Activated CD8-positive, alpha-beta memory T cell treated with anti-CD3 and anti-CD28 coated beads, Interleukin-2, amount 50 U/mL, for 4 hours (primary cell): Measurements from ENCODE around the gene NHS.

Experiments
- DNase-seq: peaks from one replicate; pipeline ENCODE4 v3.0.0-alpha.2; 2020

NHS gene

GRCh38 chrX:17595456-17596035 is 220.5 kb downstream of the NHS start:
- DNase-seq = no peak

GRCh38 chrX:17596061-17596460 is 221.1 kb downstream of the NHS start:
- no peak for DNase-seq

DNA sequence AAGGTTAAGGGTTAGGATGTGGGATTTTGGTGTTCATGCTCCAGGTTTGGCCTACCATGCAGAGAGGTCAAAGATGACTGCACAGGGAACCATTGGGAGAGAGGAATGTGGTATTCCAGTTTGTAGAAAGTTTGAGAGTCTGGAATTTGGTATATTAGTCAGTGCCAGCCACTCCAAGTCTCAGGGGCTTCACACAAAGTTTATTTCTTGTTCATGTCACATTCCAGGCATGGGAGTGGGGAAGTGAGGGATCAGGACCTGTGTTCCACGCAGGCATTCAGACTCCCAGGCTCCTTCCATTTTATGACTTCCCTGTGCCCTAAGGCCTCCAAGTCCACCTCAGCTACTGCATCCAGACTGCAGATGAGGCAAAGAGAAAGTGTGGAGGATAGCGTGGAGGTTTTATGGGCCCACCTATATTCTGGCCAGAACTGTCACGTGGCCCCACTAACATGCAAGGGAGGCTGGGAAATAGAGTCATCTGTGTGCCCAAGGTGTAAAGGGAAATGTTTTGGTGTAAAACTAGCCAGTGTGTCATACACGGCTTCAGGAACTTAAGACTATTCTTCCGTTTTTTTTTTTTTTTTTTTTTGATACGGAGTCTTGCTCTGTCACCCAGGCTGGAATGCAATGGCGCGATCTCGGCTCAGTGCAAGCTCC is 221.7 kb downstream of the NHS start:
- no peak for DNase-seq

DNA sequence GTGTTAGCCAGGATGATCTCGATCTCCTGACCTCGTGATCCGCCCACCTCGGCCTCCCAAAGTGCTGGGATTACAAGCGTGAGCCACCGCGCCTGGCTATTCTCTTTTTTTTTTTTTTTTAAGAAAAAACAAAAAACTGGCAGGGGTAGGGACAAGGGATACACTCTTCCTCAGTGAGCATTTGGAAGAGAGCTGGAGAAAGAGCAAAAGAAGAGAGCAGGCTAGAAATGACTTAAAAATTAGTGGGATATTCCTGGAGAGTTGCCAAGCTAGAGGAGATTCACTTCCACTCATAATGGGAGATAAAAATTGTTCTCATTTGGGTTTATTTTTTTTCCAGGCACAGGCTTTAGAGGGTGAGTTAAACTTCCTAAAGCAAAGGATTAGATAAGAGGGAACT is 222.3 kb downstream of the NHS start:
- DNase-seq = no peak

- DNase-seq = no peak
Measured at GRCh38 chrX:17597836-17598439, 222.9 kb downstream of the NHS start.

DNA sequence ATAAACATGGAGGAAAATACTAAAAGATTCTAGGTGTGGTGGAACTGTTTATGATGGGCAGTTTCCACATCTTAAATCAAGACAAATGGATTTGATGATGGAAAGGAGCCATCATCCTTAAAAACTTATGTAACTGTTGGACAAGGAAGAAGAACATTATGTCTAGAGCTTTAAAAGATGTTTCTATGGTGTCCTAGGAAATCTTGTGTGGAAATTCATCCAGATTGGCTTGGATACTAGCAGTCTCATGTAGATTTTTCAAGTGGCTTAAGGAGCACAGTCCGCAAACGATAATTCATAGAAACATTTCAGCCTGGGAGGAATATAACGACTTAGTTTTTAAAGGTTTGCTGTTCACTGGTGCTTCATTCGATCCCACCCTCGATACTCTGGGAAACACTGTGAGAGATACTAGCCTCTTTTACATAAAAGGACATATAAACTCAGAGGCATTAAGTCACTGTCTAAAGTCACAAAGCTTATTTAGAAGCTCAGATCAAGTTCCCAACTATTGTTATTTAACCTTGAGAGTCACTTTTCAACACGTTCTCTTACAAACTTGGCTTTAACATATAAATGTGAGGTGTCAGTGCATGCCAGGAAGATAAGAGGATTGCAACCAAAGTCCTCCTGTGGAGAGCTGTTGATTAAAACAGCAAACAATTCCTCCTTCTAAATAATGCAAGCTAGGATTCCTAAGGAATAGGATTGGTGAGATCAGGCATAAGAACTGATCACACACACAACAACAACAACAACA is 226.6 kb downstream of the NHS start:
- DNase-seq = no peak

DNA sequence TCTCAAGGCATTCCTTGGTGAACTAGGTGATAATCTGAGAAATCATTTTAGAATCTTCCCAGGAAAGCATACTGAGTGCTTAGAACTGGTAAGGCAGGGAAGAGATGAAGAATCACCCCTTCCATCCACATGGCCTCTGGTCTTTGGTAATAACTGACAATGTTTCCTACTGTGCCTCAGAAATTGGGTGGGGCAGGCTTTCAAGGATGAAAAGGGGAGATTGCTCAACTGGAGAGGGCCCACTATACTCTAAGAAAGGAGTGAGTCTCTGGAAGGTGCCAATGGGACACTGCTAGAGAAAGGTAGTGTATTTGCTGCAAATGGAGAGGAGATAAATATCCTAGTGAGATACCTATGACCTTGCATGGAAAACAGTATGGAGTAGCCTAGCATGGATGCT is 227.2 kb downstream of the NHS start:
- DNase-seq = no peak

- DNase-seq = no peak
Measured at GRCh38 chrX:17603196-17603595, 228.2 kb downstream of the NHS start.

DNA sequence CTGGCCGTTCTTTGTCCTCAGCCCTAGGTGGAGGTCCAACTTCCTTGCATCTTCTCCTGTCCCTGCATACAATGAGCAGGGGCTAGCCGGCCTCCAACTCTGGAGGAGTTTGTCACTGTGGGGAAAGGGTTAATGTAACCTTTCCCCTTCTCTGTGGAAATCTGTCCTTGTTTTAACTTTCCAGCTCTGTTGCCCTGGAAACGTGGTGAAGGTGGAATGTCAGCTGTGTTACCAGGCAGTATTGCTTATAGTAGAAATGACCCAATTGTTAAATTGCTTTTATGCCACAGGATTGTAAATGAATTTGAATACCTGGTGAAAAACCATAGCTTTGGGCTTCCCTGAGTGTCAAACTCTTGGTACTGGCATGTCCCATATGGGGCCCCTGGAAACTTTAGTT is 230.7 kb downstream of the NHS start:
- no peak for DNase-seq

DNA sequence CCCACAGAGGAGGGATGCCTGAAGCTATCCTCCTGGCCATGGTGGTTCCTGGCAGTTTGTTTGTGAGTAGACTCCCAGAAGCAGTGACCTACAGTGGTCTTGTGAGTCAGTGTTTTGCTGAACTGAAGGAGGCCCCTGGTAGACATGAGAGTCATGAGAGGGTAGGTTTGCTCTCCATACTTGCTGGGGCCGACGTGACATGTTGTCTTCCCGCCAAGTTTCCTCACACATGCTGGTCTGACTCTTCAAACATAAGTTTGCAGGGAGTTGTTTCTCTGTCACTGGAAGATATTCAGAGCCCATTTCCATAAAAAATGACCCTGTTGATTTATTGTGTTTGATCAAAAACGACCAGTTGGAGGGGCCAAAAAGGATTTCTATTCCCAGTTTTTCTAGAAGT is 231.2 kb downstream of the NHS start:
- no peak for DNase-seq

DNA sequence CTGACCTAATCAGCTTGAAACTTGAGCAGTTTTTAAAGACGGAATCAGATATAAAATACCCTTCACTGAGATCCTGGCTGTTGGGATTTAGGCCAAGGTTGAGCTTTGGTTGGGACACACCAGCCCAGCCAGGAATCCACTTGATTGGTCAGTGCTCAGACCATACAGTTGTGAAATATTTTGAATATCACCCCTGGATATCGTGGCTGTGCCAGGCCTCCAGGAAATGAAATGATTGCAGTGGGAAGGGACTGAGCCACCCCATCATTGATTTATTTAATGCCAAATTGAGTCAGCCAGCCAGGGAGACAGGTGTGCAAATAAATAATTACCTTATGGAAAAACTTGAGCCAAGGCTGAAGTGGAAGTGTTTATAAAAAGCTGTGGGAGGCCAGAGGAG is 233.9 kb downstream of the NHS start:
- DNase-seq = no peak

DNA sequence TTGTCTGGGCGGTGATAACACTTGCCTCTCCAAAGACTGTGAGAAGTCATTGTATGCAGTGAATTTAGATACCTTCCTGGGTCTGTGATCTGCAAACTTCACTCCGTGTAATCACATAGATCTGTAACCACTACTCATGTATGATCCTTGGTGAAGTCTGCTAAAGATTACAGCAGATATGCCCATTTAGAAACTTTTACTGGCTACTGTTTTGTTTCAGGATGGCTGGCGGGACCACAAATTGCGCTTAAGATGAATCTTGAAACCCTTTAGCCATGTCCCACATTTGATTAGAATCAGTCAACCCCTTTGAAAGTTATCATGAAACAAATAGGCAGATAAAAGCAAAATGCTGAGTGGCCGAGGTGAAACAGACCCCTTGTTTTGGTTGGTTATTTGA is 235.8 kb downstream of the NHS start:
- DNase-seq = no peak

DNA sequence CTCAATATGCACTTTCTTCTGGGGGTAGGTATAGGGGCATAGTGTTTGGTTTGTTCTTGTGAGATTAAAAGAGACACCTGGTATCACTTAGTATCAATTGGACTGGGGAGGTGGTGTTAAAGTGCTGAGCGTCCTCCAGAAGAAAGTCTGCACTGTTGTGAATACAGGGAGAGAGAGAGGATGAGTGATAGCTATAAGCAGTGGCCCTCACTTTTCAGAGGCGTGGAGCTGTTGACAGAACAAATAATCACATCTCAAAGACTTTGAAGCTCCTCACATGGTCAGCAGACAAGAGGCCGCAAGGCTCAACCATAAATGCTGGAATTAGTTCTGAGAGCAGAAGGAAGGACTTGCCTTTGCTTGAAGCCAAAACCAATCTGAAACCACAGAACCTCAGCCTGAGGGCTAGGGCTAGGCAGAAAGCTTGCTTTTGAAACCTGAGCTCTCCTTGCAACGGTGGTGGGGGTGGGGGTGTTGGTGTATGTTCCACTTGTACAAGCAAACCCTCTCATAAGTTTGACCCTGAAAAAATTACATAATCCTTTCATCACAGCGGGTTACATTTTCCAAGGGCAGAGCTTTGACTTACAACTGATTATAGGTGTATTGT is 239.1 kb downstream of the NHS start:
- no peak for DNase-seq

DNA sequence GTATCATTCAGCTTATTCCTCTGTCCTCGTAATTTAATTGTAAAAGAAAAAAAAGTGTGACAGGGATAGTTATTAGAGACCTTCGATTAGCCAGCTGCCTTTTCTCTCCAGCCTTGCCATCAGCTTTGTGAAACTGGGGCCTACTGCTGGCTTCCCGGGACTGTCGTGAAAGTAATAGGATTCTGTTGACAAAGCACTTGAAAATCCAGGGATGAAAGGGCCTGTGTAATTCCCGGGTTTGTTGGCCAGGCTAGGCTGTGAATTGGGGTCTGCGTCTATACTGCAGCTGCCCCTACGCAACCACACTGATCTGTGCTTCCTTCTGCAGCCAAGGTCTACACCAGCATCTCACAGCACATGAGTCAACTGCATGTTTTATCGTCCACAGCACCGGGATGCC is 241.9 kb downstream of the NHS start:
- no peak for DNase-seq

- DNase-seq = no peak
Measured at GRCh38 chrX:17617806-17618205, 242.8 kb downstream of the NHS start.

DNA sequence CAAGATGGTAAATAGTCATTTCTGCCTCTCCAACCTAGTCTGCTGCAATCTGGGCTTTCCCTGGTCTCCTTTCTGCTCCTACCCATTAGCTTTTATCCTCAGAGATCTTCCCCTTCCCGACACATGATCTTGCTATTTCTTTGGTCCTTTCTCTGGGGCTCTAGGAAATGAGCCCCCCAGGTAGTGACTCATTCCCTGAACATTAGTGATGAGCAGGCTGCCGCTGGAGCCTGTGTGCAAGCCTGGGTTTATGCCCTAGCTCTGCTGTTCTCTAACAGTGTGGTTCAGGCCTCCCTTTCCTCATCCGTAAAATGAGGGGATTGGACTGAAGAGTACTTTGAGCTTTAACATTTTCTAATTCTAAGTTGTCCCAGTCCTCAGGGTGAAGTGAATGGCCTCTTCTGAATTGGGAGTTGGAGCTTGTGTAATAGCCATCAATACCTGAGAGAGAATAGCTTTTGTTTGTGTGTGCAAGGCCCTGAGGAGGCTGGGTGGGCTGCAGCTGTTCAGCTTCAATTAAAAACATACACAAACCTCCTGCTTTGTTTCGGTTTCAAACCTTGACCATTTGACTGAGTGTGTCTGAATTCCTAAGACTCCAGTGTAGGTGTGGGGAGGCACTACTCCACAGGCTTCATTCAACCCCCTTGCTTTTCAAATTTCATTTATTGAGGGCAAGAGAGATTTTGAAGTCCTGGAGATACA is 246.7 kb downstream of the NHS start:
- no peak for DNase-seq

- DNase-seq = no peak
Measured at GRCh38 chrX:17622331-17622730, 247.3 kb downstream of the NHS start.

- DNase-seq = no peak
Measured at GRCh38 chrX:17623750-17624149, 248.8 kb downstream of the NHS start.

- no peak for DNase-seq
Measured at GRCh38 chrX:17627026-17627425, 252.0 kb downstream of the NHS start.

- no peak for DNase-seq
Measured at GRCh38 chrX:17628976-17629375, 254.0 kb downstream of the NHS start.

- no peak for DNase-seq
Measured at GRCh38 chrX:17629519-17629918, 254.5 kb downstream of the NHS start.

- DNase-seq = no peak
Measured at GRCh38 chrX:17631647-17632046, 256.6 kb downstream of the NHS start.

GRCh38 chrX:17632942-17633341 is 257.9 kb downstream of the NHS start:
- no peak for DNase-seq
